Muscle of leg (tissue), 11 donors: ENCODE measurements around the gene DPY19L2. TPM values are rescaled to one million over a fixed set of nuclear protein-coding genes. Genes with fewer than 3 reads are reported as not detected.
A peak's percentile ranks its signal among the peaks of the same experiment; 100 is the strongest.
"Not testable (repeated sequence)": the region's sequence is repeated elsewhere in the genome, so short reads cannot be mapped to it uniquely, and the experiment has no call there.

Source experiments
- DNase-seq: peaks from one replicate; pipeline ENCODE4 v3.0.0; 2013
- H3K27ac ChIP-seq: one replicate; pipeline ENCODE4 v1.5.1; 2013; ENCODE audit warnings: mild to moderate bottlenecking, low read length, control low read depth
- H3K27me3 ChIP-seq: one replicate; pipeline ENCODE4 v1.6.1; 2013; ENCODE audit warnings: low read length; ENCODE audit not compliant: control insufficient read depth, insufficient read depth
- H3K36me3 ChIP-seq: one replicate; pipeline ENCODE4 v1.6.1; 2013; ENCODE audit warnings: low read length; ENCODE audit not compliant: control insufficient read depth, insufficient read depth
- H3K4me1 ChIP-seq: one replicate; pipeline ENCODE4 v1.6.1; 2013; ENCODE audit warnings: low read length; ENCODE audit not compliant: control insufficient read depth, insufficient read depth
- H3K4me3 ChIP-seq: one replicate; pipeline ENCODE4 v1.5.1; 2013; ENCODE audit warnings: low read length, control low read depth
- H3K9me3 ChIP-seq: replicated peaks from 2 replicates; pipeline ENCODE4 v1.6.1; 2013; ENCODE audit warnings: low read depth, low read length; ENCODE audit not compliant: control insufficient read depth
- WGBS: methylation state at CpG from one replicate; pipeline ENCODE4 v1.1.5; 2013; ENCODE audit warnings: missing lambda C conversion rate; ENCODE audit not compliant: insufficient coverage; 5-methylcytosine and 5-hydroxymethylcytosine counted together
- polyA plus RNA-seq, 8 donors: library from polyadenylated mRNA; unstranded; fragments of 120-200 nt; gene quantifications; one replicate each; pipeline versions ENCODE4 v1.2.1 to v1.2.3, GENCODE V29; 2013; ENCODE audit warnings: inconsistent platforms in 1 of 8, low replicate concordance in 1 of 8; ENCODE audit not compliant: insufficient read length in 8 of 8, insufficient read depth in 1 of 8
- total RNA-seq: library from RNA; stranded (reverse); fragments of 120-200 nt; gene quantifications from one replicate; pipeline ENCODE4 v1.2.4, GENCODE V29; 2013

The DPY19L2 gene
- total and polyA plus RNA-seq, 9 donors: 4.6 to 11.8 (median 7.3) TPM

DNA sequence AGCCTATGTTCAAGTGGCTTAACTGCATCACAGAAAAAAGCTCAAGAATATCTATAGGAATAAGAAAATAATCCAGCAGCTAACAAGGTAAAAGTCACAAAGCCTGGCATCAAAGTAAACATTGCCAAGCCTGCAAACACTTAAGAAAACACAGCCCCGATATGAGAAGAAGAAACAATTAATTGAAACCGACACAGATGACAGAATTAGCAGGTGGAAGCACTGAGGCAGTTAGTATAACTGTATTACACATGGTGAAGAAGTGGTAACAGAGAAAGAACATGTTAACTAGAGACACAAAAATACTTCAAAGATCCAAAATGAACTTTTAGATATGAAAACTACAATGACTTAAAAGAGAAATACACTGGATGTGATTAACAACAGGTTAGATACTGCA, 57.0 kb downstream of the DPY19L2 start:
- H3K27me3 ChIP-seq, H3K27ac ChIP-seq, H3K4me1 ChIP-seq: not testable (repeated sequence)

DNA sequence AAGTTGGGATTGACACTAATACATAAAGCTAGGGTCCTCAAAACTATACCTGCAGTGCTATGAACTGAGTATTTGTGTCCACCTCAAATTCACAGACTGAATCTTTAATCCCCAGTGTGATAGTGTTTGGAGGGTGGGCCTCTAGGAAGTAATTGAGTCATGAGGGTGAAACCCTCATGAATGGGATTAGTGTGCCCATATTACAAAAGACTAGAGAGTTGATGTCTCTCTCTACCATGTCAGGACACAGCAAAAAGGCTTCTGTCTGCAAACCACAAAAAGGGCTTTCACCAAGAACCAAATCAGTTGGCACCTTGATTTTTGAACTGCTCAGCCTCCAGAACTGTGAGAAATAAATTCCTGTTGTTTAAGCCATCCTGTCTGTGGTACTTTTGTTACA, 59.0 kb downstream of the DPY19L2 start:
- not testable (repeated sequence) for H3K4me1 ChIP-seq, H3K27me3 ChIP-seq, DNase-seq, H3K4me3 ChIP-seq, H3K9me3 ChIP-seq, H3K27ac ChIP-seq, H3K36me3 ChIP-seq

More for the DNA sequence above, 57.0 kb downstream of the DPY19L2 start:
- no CpG with 5 or more reads among the region's 2 CpGs for WGBS
- H3K36me3 ChIP-seq, DNase-seq, H3K4me3 ChIP-seq, H3K9me3 ChIP-seq: not testable (repeated sequence)

DNA sequence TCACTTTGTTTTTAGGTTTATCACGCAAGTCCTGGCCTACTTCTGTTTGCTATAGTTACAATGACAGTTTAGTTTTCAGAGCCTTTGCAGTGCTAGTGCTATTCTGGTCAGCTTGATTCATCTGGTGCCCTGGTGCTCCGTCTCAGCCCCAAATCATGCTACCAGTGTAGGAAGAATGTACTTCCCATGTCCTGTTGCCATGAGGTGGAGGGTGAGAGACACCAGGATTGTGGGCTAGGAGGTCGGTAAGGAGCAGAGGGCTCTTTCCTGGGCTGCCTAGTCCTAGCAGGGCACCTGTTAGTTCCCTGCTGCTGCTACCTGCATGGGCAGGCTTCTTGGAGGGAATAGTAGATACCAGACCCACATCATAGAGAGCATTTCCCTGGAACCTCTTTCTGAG, 63.3 kb downstream of the DPY19L2 start:
- H3K27me3 ChIP-seq, H3K27ac ChIP-seq, H3K9me3 ChIP-seq, H3K4me1 ChIP-seq, H3K4me3 ChIP-seq, H3K36me3 ChIP-seq, DNase-seq: not testable (repeated sequence)
- WGBS: no CpG with 5 or more reads among the region's 3 CpGs

DNA sequence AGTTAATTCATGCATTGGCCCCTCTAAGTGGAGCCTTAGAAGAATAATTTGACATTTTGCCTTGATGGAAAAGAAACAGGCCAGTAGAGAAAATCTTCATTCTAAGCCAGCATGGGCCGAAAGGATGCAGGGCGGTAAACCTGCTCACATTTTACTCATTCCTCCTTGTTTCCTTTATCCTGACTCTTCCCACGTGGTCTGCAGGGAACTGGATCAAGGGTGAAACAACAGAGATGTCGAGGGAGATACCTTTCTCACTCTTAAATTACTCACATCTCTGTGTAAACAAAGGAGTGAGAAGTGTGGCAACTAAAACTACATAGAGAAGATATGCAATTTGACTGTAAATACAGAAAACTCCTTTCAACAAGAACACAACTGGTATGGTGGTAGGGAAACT, 73.5 kb downstream of the DPY19L2 start:
- H3K36me3 ChIP-seq: not testable (repeated sequence)
- no CpG with 5 or more reads among the region's 4 CpGs for WGBS

DNA sequence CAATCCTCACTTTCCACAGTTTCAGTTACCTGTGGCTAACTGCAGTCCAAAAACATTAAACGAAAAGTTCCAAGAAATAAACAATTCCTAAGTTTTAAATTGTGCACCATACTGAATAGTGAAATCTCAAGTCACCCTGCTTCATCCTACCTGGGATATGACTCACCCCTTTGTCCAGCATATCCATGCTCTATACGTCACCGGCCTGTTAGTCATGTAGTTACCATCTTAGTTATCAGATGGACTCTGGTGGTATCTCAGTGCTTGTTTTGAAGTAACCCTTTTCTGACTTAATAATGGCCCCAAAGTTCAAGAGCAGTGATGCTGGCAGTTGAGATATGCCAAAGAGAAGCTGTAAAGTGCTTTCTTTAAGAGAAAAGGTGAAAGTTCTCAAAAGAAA, 83.9 kb downstream of the DPY19L2 start:
- H3K36me3 ChIP-seq, H3K4me3 ChIP-seq, H3K27ac ChIP-seq, H3K27me3 ChIP-seq, H3K9me3 ChIP-seq, DNase-seq, H3K4me1 ChIP-seq: not testable (repeated sequence)
- WGBS: 63% methylated on average over 1 of the region's 3 CpGs

More for the DNA sequence above, 73.5 kb downstream of the DPY19L2 start:
- H3K27me3 ChIP-seq, H3K4me1 ChIP-seq, H3K4me3 ChIP-seq, DNase-seq, H3K9me3 ChIP-seq, H3K27ac ChIP-seq: not testable (repeated sequence)

DNA sequence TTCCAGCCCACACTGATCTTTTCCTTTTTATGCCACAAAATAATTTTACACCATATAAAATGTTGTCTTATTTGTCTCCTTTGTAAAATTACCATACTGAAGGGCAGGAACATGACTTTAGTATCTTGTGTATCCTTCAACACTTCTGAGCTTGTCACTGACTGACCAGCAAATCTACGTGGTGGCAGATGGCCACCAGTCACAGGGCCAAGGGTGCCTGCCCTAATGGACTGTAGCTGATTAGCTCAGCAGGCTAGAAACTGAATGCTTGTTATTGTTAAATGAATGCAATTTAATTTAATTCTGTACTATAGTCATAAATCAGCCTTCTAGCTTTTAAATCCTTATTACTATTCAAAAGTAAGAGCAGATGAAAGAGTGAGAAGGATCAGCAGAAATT, 85.0 kb downstream of the DPY19L2 start:
- 29% methylated on average over 1 of the region's 1 CpG for WGBS
- not testable (repeated sequence) for H3K4me1 ChIP-seq, H3K36me3 ChIP-seq, H3K27ac ChIP-seq, H3K4me3 ChIP-seq, H3K27me3 ChIP-seq, DNase-seq, H3K9me3 ChIP-seq

DNA sequence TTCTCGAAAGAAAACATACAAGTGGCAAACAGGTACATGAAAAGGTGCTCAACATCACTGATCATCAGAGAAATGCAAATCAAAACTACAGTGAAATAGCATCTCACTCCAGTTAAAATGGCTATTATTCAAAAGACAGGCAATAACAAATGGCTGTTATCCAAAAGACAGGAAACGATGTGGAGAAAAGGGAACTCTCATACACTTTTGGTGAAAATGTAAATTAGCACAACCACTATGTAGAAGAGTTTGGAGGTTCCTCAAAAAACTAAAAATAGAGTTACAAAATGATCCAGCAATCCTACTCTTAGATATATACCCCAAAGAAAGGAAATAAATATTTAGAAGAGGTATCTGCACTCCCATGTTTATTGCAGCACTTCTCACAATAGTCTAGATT, 90.7 kb downstream of the DPY19L2 start:
- H3K27ac ChIP-seq, H3K4me1 ChIP-seq, H3K4me3 ChIP-seq, H3K9me3 ChIP-seq, DNase-seq, H3K36me3 ChIP-seq, H3K27me3 ChIP-seq: not testable (repeated sequence)
- no CpG with 5 or more reads among the region's 2 CpGs for WGBS

DNA sequence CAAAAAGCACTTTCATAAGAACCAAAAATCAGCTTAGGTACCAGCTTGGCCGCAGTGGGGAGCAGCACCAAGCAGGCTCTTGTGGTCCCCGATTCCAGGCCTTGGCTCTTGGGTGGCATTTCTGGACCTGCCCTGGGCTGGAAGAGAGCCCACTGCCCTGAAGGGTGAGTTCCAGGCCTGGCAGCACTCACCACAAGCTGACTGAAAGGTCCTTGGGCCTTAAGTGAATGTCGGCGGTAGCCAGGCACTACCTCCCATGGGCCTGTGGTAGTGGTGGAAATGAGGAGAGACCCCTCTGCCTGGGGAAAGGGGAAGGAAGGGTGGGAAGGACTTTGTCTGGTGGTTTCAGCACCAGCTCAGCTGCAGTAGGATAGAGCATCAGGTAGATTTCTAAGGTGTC, 96.3 kb downstream of the DPY19L2 start:
- not testable (repeated sequence) for H3K36me3 ChIP-seq, H3K9me3 ChIP-seq, H3K27me3 ChIP-seq, H3K4me3 ChIP-seq, DNase-seq, H3K4me1 ChIP-seq, H3K27ac ChIP-seq
- WGBS: no CpG with 5 or more reads among the region's 4 CpGs

DNA sequence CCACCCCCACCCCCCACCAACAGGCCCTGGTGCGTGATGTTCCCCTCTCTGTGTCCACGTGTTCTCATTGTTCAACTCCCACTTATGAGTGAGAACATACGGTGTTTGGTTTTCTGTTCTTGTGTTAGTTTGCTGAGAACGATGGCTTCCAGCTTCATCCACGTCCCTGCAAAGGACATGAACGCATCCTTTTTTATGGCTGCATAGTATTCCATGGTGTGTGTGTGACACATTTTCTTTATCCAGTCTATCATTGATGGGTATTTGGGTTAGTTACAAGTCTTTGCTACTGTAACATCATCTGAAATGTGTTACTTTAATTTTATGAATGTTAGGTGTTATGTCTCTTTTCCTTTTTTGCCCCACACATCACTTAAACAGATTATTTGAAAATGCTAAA, 109.8 kb downstream of the DPY19L2 start:
- no CpG with 5 or more reads among the region's 6 CpGs for WGBS
- H3K9me3 ChIP-seq, H3K27ac ChIP-seq, H3K4me3 ChIP-seq, H3K4me1 ChIP-seq, H3K36me3 ChIP-seq, H3K27me3 ChIP-seq, DNase-seq: not testable (repeated sequence)

DNA sequence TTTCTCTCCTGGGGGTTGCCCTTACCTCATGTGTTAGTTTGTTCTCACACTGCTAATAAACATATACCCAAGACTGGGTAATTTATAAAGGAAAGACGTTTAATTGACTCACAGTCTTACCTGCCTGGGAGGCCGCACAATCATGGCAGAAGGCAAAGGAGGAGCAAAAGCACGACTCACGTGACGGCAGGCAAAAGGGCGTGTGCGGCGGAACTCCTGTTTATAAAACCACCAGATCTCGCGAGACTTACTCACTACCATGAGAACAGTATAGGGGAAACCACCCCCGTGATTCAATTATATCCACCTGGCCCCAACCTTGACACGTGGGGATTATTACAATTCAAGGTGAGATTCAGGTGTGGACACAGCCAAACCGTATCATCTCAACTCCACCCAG, 116.9 kb downstream of the DPY19L2 start:
- WGBS: no CpG with 5 or more reads among the region's 13 CpGs
- H3K36me3 ChIP-seq, H3K4me1 ChIP-seq, H3K27me3 ChIP-seq, H3K27ac ChIP-seq, DNase-seq, H3K9me3 ChIP-seq, H3K4me3 ChIP-seq: not testable (repeated sequence)

DNA sequence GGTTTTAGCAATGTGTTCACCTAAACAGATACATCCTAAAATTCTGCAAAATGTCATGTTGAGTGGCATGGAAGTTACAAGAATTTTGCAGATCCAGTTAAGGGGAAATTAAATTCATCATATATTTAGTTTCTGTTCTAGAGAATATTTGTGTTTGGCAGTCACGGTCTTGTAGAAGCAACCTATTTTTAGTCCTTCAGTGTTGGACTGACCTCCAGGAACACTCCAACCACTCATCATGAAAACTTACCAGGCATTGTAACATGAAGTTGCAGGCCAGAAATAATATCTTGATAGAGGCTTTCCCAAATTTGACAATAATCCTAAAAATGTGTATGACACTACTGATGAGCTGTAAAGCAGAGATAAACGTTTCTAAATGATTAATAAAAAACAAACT, 119.3 kb downstream of the DPY19L2 start:
- WGBS: no CpG with 5 or more reads among the region's 2 CpGs
- not testable (repeated sequence) for H3K4me1 ChIP-seq, H3K4me3 ChIP-seq, H3K27ac ChIP-seq, H3K27me3 ChIP-seq, H3K36me3 ChIP-seq, H3K9me3 ChIP-seq
- peak; percentile 1 for DNase-seq
